Motor neuron (in vitro differentiated cells): ENCODE data around the gene SPTAN1. TPM values are rescaled to one million over a fixed set of nuclear protein-coding genes. Genes with fewer than 3 reads are reported as not detected.
"Not testable (repeated sequence)": the region's sequence is repeated elsewhere in the genome, so short reads cannot be mapped to it uniquely, and the experiment has no call there.

Source experiments
- ATAC-seq, 8 experiments: fragments of 200-7000 bp; cut with Tn5 transposase; replicated peaks in 6 of 8; 2 replicates each; pipeline ENCODE4 v1.8.0; 2021; ENCODE audit warnings: mild to moderate bottlenecking in 8 of 8, moderate library complexity in 8 of 8
- H3K27ac ChIP-seq, 2 donors: fragments of 250-450 bp; sonication (Bioruptor Pico); 2 replicates each; pipeline ENCODE4 v1.9.0; 2021; ENCODE audit warnings: antibody characterized with exemption in 2 of 2, mild to moderate bottlenecking in 2 of 2, moderate library complexity in 1 of 2
- H3K4me1 ChIP-seq, 2 donors: fragments of 250-450 bp; sonication (Bioruptor Pico); replicated peaks in 1 of 2; 2 replicates each; pipeline ENCODE4 v1.6.1; 2021; ENCODE audit warnings: antibody characterized with exemption in 2 of 2, mild to moderate bottlenecking in 2 of 2, moderate library complexity in 1 of 2
- H3K4me3 ChIP-seq, 5 donors: fragments of 250-450 bp; sonication (Bioruptor Pico); 2 replicates each; pipeline ENCODE4 v1.9.0; 2021; ENCODE audit warnings: antibody characterized with exemption in 5 of 5, mild to moderate bottlenecking in 5 of 5, moderate library complexity in 4 of 5
- WGBS, 10 experiments: fragments of 450-650 bp; shearing (Covaris generic); methylation state at CpG; one replicate each; pipeline ENCODE4 v1.0.0; 2022; 5-methylcytosine and 5-hydroxymethylcytosine counted together
- in situ Hi-C, 9 experiments: fragments of 400-800 bp; cut with MboI; loops; one replicate each; pipeline ENCODE4 v1.15.0; 2021; ENCODE audit warnings: low sequenced_read_pairs in 9 of 9, low pct_unique_long_range_greater_than_20kb in 2 of 9; ENCODE audit not compliant: unreplicated experiment in 9 of 9
- total RNA-seq, 8 experiments: library from RNA; unstranded; fragments of 300-600 nt; gene quantifications; 2 replicates each; pipeline versions ENCODE4 v1.2.3 to v1.2.4, GENCODE V29; 2022

SPTAN1 gene
- 100 to 1,000 TPM; 195 to 680 (median 254) TPM for total RNA-seq

DNA sequence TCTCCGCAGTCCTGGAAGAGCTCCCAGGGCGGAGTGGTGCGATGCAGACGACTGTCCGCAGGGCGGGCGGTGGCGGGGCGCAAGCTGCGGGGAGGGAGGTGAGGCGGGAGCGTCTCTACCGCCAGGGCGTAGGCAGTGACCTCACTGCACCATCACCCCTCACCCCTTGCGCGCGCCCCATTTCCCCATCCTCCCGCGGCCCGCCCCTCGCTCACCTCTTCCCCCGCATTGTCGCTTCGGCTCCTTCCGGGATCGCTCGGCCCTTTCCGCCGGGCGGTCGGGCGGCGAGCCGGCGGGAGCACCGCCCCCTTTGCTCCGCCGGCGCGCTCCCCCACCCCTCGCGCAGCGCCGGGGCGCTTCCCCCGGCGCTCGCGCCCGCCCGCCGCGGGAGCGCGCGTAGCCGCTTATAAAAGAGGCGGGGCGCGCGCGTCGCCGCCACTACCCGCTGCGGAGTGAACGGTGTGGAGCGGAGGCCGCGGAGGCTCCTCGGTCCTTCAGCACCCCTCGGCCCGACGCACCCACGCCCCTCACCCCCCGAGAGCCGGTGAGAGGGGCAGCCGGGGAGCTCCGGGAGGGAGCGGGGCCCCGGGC is at the start of gene SPTAN1:
SPTAN1 (plus strand) TSS at position 435 of the 591 bp plus-strand sequence. CDS start 14,154 bp downstream, outside the sequence.
- ATAC-seq, result peak; percentile 69 to 86 (median 82)
- H3K27ac ChIP-seq, result peak within 1 kb of the TSS; percentile 85 to 87
- WGBS, 10 experiments, result no CpG with 5 or more reads among the region's 81 CpGs
- in situ Hi-C loops, result no loop called here
- H3K4me3 ChIP-seq, result peak within 1 kb of the TSS; percentile 74 to 97 (median 85)
- H3K4me1 ChIP-seq, result peaks cover 32 to 34% of the 10 kb centered on the region in 2 donors

DNA sequence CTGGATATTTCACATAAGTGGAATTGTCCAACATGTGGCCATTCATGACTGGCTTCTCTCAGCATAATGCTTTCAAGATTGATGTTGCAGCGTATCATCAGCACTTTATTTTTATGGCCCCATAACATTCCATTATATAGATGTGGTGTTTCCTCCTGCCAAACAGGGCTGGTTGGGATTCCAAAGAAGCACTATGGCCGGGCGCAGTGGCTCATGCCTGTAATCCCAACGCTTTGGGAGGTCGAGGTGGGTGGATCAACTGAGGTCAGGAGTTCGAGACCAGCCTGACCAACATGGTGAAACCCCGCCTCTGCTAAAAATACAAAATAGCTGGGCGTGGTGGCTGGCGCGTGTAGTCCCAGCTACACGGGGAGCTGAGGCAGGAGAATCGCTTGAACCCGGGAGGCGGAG is 49.0 kb upstream of the SPTAN1 start:
- H3K4me3 ChIP-seq, H3K27ac ChIP-seq, in situ Hi-C loops: not testable (repeated sequence)
- ATAC-seq, result peak in 1 of 8 experiments; percentile 6
- WGBS, 10 experiments, result 21 to 100% (median 82%) methylated on average over 1 to 10 of the region's 14 CpGs; no CpG with 5 or more reads in 2 of the 10 experiments
- peaks cover 3 to 10% of the 10 kb centered on the region in 2 donors for H3K4me1 ChIP-seq

DNA sequence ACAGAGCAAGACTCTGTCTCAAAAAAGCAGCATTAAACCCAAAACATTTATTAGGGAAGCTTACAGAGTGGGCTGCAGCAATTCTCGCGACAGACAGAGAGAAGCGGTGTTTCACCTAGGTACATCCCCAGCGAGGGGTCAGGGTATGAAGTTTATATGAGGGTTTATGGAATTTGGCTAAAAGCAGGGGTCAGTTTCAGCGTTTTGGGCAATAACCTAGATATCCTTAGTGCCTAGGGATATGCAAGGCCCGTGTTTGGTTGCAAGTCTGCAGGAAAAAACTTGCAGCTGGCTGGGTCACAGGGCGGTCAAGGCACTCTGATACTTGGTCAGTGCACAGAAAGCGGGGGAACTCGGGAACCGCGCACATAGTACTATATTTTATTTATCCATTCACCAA is 48.5 kb upstream of the SPTAN1 start:
- Histone ChIP-seq H3K27ac (no peak overlapping the region), H3K4me1 (peaks cover 3 to 10% of the 10 kb centered on the region in 2 donors), H3K4me3 (peak overlapping the region; percentile 71 to 86 (median 83))
- ATAC-seq, result peak in 2 of 8 experiments; percentile 17 to 25
- in situ Hi-C loops, result no loop called here
- WGBS, 10 experiments, result 0 to 72% (median 34%) methylated on average over 1 to 9 of the region's 11 CpGs; no CpG with 5 or more reads in 1 of the 10 experiments

DNA sequence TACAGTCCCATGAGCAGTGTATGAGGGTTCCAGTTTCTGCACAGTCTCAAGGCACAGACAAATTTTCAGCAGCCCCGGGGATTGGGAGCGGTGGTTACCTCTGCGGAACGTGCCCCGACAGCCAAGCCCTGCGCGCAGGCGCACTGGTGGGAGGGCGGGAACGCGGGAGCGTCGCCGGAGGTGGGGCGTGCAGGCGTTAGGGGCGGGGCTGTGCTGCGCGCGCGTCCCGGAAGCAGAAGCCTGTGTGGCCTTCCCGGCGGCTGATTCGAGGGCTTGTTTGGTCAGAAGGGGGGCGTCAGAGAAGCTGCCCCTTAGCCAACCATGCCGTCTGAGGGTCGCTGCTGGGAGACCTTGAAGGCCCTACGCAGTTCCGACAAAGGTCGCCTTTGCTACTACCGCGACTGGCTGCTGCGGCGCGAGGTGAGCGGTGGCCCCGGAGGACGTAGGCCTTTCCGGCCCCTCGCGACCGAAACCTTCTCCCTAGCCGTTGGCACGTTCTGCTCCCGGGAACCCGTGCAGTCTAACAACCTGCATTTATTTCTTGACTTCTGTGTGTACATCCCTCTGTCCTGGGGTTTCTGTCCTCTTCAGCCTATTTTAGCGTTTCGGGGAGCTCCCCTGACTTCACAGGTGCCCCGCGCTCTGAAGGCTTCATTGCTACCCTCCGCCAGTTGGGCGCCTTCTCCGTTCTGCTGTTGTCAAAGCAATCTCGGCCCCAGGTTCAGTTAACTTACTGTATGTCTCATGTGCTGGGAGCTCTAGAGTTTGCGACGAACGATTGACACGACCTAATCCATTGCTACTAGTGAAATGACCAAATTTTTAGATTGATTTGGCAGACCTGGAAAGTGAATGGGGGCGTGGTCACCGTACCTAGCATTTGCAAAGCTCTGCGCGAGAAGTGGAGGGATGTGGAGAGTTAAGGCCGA is 47.6 kb upstream of the SPTAN1 start, which contains the start of gene GLE1:
GLE1 (plus strand) TSS at position 235 of the 929 bp plus-strand sequence; CDS start at position 322, 87 bp downstream.
- peaks cover 3 to 10% of the 10 kb centered on the region in 2 donors for H3K4me1 ChIP-seq
- in situ Hi-C loops, result no loop called here
- H3K27ac ChIP-seq, result peak within 1 kb of the TSS; percentile 25 to 72
- peak within 1 kb of the TSS; percentile 71 to 86 (median 83) for H3K4me3 ChIP-seq
- WGBS, 10 experiments, result 0 to 4% (median 2%) methylated on average over 1 to 23 of the region's 64 CpGs; no CpG with 5 or more reads in 1 of the 10 experiments
- peak; percentile 83 to 98 (median 96) for ATAC-seq

DNA sequence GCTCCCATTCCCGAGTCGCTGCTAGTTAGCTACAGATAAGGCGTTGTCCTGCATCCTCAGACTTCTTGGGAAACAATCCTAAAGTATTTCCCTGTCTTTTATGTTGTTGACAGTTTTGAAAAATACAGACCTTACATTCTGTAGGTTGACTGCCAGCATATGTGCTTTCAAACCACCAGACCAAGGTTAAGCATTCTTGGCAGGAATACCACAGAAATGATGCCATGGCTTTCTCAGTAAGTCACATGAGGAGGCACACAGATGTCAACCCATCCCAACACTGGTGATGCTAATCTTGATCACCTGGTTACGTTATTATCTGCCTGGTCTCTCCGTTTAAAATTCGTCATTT is 47.0 kb upstream of the SPTAN1 start:
- WGBS, 10 experiments, result 9 to 94% (median 39%) methylated on average over 2 to 6 of the region's 6 CpGs; no CpG with 5 or more reads in 2 of the 10 experiments
- Histone ChIP-seq H3K4me1 (peaks cover 3 to 10% of the 10 kb centered on the region in 2 donors), H3K27ac (no peak overlapping the region), H3K4me3 (peak overlapping the region; percentile 71 to 86 (median 83))
- peak in 1 of 8 experiments; percentile 4 for ATAC-seq
- in situ Hi-C loops, result no loop called here

DNA sequence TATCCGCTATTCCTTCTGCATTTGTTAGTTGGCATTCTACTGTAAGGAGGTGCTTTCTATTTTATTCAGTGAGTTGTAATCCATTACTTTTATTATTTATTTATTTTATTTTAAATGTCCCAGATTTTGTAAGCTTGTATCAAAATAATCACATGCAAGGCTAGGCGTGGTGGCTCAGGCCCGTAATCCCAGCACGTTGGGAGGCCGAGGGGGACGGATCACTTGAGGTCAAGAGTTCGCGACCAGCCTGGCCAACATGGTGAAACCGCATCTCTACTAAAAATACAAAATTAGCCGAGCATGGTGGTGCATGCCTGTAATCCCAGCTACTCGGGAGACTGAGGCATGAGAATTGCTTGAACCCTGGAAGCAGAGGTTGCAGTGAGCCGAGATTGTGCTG is 46.5 kb upstream of the SPTAN1 start:
- ATAC-seq, in situ Hi-C loops, H3K27ac ChIP-seq: not testable (repeated sequence)
- Histone ChIP-seq H3K4me1 (peaks cover 3 to 10% of the 10 kb centered on the region in 2 donors), H3K4me3 (peak overlapping the region in 2 of 5 donors; percentile 71 to 86)
- WGBS, 10 experiments, result 62 to 100% (median 84%) methylated on average over 1 to 10 of the region's 12 CpGs

DNA sequence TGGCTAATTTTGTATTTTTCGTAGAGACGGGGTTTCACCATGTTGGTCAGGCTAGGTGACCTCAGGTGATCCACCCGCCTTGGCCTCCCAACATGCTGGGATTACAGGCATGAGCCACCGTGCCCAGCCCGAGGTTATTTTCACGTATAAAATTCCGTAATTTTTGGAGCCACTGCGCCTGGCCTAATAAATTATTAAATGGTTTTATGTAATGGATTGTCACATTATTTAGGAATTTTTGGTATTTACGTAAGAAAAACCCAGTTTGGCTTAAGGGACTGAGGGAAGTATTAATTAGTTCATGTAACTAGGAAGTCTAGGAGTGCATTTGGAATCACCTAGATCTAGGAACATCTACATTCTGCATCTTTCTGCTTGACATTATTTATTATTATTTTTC is 39.6 kb upstream of the SPTAN1 start:
- ATAC-seq, result no peak
- in situ Hi-C loops, result no loop called here
- Histone ChIP-seq H3K27ac (no peak overlapping the region), H3K4me1 (no peaks in the 10 kb centered on the region), H3K4me3 (no peak overlapping the region)
- 92 to 100% (median 100%) methylated on average over 1 to 8 of the region's 9 CpGs; no CpG with 5 or more reads in 3 of the 10 experiments for WGBS, 10 experiments

DNA sequence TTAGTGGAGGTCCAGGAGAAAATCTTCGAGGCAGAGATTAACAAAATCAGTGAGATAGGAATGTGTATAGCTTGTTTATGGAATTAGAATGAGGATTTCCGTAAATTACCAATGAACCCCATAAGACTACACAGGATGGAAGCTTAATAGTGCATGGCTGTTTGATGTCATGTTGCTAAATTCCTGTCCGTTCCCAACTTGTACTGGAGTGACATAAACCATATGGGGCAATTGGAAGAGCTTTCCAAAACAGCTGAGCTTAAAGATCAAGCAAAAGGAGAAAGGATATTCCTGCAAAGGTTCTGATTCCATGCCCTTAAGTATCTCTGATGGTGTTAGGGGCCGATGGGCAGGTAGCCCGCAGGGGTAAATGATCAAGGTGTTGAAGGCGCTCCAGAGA is 30.4 kb upstream of the SPTAN1 start:
- ATAC-seq, result no peak
- Histone ChIP-seq H3K4me3 (no peak overlapping the region), H3K4me1 (no peaks in the 10 kb centered on the region), H3K27ac (no peak overlapping the region)
- in situ Hi-C loops, result no loop called here
- WGBS, 10 experiments, result 67 to 100% (median 95%) methylated on average over 1 to 6 of the region's 6 CpGs; no CpG with 5 or more reads in 1 of the 10 experiments

DNA sequence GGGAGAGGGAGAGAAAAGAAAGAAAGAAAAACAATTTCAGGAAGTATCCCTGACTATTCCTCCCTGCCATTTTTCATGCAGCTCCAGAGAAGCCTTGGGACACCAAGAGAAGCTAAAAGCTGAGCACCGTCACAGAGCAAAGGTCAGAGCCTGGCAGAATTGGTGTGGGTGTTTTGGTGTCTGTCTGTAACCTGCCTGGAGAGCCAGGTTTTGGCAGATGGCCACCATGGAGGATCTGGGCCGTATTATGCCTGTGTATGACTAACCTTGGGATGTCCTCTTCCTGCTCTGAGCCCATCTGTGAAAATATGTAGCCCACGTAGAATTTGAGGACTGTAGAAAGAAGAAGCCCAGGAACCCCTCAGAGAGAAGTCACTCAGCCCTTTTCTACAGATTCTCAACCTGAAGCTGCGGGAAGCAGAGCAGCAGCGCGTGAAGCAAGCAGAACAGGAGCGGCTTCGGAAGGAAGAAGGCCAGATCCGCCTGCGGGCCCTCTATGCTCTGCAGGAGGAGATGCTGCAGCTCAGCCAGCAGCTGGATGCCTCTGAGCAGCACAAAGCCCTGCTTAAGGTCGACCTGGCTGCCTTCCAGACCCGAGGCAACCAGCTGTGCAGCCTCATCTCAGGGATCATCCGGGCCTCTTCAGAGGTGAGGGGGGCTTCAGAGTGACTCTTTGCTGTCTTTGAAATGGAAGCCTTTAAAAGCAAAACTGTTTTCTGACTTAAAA is 29.0 kb upstream of the SPTAN1 start:
- Histone ChIP-seq H3K4me3 (no peak overlapping the region), H3K27ac (no peak overlapping the region), H3K4me1 (no peaks in the 10 kb centered on the region)
- ATAC-seq, result no peak
- in situ Hi-C loops, result no loop called here
- 0 to 100% (median 38%) methylated on average over 1 to 11 of the region's 13 CpGs; no CpG with 5 or more reads in 1 of the 10 experiments for WGBS, 10 experiments

DNA sequence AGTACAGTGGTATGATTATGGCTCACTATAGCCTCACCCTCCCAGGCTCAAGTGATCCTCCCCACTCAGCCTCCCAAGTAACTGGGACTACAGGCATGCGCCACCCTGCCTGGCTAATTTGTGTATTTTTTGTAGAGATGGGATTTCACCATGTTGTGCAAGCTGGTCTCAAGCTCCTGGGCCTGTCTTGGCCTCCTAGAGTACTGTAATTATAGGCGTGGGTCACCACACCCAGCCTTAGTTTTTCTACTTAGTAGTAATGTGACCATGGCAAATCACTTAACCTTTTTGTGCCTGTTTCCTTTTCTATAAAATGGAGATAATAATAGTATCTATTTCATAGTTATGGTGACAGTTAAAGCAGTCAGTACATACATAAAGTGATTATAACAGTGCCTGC is 25.7 kb upstream of the SPTAN1 start:
- H3K4me3 ChIP-seq, result no peak overlapping the region
- 40 to 100% (median 86%) methylated on average over 1 to 2 of the region's 2 CpGs; no CpG with 5 or more reads in 6 of the 10 experiments for WGBS, 10 experiments
- peak in 2 of 8 experiments; percentile 57 to 82 for ATAC-seq
- in situ Hi-C loops, result no loop called here
- H3K4me1 ChIP-seq, result no peaks in the 10 kb centered on the region
- H3K27ac ChIP-seq, result no peak overlapping the region

DNA sequence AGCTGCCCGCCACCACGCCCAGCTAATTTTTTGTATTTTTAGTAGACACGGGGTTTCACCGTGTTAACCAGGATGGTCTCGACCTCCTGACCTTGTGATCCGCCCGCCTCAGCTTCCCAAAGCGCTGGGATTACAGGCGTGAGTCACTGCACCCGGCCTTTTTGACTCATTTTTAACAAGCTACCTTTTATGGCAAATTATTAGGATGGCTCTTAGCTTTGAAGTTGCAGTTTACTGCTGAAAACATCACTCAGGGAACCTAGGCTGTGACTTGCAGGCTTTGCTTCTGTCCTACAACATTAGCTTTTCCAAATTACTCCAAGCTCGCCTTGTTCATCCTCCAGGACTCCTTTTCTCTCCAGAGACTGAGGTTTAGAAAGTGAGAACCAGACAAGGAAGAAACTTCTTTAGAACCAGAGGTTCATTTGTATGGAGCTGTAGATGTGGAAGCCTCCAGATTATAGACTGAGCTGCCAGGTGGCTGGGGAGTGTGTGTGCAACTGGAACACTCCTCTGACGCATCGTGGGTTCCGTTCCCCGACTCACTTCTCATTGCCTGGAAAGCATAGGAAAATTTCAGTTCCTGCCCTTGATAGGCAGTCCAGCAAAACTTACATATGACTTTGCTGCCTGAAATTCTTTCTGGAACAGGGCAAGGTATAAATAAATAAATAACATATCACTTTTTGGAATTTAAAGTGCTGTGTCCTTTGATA is 23.8 kb upstream of the SPTAN1 start:
- ATAC-seq, result no peak
- H3K4me3 ChIP-seq, result no peak overlapping the region
- in situ Hi-C loops, result no loop called here
- H3K4me1 ChIP-seq, result no peaks in the 10 kb centered on the region
- 80 to 100% (median 93%) methylated on average over 2 to 14 of the region's 15 CpGs; no CpG with 5 or more reads in 3 of the 10 experiments for WGBS, 10 experiments
- H3K27ac ChIP-seq, result no peak overlapping the region

DNA sequence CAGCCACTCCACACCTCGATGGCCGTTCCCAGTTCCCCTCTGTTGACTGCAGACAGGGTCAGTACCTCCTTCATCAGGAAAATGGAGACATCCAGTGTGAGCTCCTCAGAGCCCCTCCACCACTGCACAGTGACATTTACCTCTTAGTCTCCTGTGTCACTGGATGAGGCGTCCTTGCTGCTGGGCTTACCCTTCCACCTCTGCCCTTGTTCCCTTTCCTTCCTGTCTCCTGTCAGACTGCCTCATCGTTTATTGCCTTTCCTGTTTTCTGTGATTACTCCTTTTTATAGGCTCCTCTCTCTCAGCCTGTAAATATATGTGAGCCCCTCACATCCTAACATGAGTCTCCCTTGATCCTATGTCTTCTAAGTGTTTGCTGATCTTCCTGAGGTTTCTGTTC is 23.2 kb upstream of the SPTAN1 start:
- in situ Hi-C loops, result no loop called here
- no peak for ATAC-seq
- Histone ChIP-seq H3K4me3 (no peak overlapping the region), H3K27ac (no peak overlapping the region), H3K4me1 (no peaks in the 10 kb centered on the region)
- 20 to 100% (median 86%) methylated on average over 1 to 3 of the region's 4 CpGs; no CpG with 5 or more reads in 3 of the 10 experiments for WGBS, 10 experiments
